GM21619 (cell line): Measurements from ENCODE around the gene ZNF792.
A peak's percentile ranks its signal among the peaks of the same experiment; 100 is the strongest.
"Not testable (repeated sequence)": the region's sequence is repeated elsewhere in the genome, so short reads cannot be mapped to it uniquely, and the experiment has no call there.

Experiments
- ATAC-seq: cut with Tn5 transposase; IDR thresholded peaks from one replicate; pipeline ENCODE4 v1.9.1; 2021; ENCODE audit not compliant: unreplicated experiment

ZNF792 gene

DNA sequence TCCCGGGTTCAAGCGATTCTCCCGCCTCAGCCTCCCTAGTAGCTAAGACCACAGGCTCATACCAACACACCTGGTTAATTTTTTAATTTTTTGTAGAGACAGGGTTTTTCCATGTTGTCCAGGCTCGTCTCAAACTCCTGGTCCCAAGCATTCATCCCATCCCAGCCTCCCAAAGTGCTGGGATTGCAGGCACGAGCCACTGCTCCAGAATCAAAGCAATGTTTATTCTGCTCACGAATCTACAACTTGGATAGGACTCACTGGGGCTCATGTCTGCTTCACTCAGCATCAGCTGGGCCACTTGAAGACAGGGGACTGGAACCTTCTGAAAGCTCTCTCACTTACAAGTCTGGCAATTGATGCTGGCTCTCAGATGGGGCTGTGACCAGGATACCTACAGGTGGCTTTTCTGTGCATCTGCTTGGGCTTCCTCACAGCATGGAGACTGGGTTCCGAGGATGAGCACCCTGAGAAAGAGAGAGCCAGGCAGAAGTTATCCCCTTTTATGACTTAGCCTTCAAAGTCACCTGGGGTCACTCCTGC, 8.2 kb upstream of the ZNF792 start:
- no peak for ATAC-seq

DNA sequence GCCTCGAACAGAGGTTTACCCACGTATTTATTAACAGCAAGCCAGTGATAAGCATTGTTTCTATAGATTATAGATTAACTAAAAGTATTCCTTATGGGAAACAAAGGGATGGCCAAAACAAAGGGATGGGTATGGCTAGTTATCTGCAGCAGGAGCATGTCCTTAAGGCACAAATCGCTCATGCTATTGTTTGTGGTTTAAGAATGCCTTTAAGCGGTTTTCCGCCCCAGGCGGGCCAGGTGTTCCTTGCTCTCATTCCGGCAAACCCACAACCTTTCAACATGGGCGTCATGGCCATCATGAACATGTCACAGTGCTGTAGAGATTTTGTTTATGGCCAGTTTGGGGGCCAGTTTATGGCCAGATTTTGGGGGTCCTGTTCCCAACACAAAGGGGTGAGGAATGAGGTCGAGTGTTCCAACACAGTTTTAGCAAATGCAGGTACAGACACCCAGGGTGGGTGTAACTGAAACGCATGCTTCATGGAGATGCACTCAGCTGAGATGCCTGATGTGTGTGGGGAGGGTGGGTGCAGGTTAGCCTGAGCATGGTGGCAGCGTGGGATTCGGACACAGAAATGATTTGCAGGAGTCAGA, 6.3 kb upstream of the ZNF792 start:
- not testable (repeated sequence) for ATAC-seq

DNA sequence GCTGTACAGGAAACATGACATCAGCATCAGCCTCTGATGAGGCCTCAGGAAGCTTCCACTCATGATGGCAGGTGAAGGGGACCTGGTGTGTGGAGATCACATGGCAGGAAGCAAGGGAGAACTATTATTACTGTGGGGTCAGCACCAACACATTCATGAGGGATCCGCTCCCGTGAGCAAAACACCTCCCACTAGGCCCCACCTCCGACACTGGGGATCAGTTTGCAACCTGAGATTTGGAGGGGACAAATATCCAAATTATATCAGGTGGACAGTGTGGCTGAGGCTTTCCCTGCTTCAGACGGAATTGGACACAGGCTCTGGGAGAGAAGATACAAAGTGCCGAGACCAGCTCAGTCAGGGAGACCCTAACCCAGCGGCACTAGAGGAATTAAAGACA, 5.7 kb upstream of the ZNF792 start:
- no peak for ATAC-seq

DNA sequence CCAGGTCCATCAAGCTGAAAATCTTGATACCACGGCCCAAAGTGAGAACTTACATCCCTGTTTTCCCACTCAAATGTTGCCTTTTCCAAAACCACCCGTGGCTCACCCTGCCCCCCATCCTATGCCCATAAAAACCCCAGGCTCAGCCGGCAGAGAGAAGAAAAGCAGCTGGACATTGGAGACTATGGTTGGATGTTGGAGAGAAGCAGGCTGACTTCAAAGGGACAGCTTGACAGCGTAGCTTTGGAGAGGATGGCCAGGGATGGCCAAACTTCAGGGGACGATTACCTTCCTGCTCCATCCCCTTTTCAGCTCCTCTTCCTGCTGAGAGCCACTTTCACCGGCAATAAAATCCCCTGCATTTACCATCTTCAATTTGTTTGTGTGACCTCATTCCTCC, 3.5 kb upstream of the ZNF792 start:
- no peak for ATAC-seq

DNA sequence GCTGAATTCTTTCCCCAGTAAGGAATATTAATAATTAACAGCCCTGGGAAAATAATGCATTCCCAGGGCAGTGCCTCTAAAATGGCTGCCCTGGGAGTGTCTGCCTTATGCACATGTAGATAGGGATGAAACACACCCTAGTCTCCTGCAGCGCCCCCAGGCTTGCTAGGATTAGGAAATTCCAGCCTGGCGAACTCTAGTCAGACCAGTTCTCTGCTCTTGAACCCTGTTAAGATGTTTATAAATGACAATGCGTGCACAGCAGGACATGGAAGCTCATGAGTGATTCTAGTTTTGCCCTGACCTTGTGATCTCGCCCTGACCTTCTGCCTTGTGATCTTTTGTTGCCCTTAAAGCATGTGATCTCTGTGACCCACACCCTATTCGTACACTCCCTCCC, 1.5 kb upstream of the ZNF792 start:
- ATAC-seq = not testable (repeated sequence)

DNA sequence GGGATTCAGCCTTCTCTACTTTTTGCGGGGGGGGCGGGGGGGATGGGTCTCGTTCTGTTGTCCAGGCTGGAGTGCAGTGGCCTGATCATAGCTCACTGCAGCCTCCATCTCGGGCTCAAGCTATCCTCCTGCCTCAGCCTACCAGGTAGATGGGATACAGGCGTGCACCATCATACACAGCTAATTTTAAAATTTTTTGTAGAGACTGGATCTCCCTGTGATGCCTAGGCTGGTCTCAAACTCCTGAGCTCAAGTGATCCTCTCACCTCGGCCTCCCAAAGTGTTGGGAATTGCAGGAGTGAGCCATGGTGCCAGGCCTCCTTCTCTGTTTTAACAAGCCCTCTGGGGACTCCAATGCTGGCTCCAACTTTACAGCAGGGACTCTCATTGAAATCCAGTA, 569 bp upstream of the ZNF792 start:
- ATAC-seq = no peak

DNA sequence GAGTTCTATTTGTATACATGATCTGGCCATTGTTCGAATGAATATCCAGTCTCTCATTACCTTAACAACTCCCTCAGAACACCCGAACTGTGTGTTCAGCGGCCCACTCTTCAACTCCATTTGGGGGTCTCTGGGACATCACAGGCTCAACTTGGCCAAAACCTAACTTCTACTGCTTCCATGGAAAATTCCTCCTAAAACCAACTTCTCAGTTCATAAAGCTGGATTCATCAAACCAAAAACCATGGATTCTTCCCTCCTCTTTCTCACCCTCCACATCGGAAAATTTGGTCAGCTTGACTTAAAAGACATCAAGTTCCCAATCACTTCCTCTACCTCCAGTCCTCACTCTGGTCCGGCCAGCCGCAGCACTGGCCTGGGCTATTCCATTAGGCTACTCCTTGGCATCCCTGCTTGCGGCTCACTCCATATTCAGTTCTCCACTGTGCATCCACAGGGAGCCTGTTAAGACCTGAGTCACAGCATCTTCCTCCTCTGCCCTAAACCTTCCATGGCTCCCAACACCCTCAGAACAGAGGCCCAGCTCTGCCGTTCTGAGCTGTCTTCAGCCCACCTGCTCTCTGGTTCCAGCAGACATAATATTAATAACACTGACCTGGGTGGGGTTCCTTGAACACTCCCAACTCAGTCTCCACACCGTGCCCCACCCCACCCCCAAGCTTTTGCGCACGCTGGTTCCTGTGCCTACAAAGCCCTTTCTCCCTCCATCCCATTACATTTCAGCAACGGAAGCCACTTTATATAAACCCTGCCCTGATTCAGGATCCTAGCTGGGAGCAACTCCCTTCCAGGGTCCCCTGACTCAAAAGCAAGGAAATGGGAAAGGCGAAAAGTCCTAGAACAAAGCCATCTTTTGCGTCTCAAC, 1.1 kb downstream of the ZNF792 start:
- ATAC-seq = no peak

DNA sequence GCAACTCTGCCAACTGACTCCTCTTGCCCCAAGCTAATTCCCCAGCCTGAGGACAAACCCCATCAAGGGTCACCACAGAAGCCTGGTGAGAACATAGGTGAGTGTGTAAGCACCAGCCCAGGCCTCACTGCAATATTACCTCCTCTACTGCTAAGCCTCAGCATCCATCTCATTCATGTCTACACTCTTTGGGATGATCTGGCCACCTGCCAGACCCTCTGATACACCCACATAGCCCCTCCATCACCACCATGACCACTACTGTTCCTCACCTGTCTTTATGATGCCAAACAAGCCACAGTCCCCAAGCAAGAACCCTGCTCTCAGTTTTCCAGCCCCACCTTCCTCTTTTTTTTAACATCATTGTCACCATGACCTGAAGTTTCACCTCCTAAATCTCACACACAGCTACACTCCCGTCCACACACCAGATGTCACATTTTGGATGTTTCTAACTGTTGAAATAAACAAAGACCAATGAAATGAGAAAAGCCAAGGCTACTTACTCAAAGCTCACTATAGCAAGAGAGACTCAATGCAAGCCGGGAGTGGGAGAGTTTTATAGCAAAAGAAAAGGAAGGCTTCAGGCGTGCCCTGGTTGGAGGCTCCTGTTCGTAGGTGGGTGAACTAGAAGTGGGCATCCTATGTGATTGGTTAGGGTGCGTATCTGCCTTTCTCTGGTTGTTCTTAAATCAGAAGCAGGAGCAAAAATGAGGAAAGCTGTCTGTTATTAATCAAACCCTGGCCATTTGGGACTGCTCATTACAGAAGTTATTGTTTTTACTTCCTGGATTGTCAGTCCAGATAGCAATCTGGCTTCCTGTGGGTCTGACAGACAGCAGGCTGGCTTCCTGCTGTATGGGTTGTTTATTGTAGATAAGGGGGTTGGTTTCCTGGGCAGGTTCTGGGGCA, 2.0 kb downstream of the ZNF792 start:
- ATAC-seq = no peak

DNA sequence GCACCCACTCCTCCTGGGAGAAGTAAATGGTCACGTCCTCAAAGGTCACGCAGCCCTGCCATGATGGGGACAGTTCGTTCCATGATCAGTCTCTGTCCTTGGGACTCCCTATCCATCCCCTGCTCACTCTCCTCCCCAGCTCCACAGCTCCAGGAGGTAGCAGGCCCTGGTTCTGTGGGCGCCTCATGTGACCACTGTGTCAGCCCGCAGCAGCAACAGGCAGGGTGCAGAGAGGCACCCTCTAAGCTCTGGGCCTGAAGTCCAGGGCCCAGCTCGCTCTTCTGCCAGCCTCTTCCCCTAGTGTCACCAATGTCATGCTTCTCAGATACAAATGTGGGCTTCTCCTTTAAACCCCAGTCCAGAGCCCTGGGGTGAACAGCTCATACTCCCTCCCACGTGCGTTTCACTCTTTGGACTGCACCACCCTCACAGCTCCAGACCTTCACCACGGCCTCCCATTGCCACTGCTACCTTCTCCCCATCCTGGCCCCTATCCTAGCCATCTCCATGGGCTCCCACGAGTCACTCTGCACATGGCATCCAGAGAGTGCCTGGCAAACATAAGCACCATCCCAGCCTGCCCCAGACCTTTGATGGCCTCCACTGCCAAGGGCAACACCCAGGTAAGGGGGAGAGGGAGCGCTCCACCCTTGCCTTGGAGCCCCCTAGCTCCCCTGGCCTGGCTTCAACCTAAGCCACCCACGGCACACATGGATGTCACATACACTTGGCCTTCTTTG, 2.9 kb downstream of the ZNF792 start:
- ATAC-seq = no peak

DNA sequence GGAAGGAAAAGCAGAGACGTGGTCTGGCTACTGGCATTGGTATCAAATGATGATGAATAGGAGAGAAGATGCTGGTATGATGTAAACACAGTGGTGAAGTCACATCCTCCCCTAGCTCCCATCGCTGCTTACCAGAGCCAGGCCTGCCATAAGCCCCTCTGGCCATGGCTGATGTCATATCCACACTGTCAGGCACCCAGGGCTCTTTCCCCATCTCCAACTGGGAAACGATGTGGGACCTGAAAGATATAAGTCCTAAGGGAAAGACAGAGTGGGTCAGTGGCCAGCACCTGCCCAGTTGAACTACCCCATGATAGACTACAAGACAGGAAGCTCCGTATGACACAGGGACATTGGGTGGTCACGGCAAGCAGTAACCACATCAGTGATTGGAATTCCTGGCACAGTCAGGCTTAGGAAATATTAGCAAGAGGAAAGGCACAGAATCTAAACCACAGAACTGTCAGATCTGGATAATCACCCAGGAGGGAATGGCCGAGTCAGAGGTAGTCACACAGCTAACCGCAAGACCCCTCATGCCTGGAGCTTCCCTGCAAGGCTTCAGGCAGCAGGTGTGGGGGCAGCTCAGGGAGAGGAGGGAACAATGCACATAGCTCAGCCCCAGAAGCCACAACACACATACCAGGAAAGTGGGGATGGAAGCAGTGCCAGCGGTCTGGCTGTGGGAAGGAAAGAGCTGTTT, 3.8 kb downstream of the ZNF792 start:
- no peak for ATAC-seq

DNA sequence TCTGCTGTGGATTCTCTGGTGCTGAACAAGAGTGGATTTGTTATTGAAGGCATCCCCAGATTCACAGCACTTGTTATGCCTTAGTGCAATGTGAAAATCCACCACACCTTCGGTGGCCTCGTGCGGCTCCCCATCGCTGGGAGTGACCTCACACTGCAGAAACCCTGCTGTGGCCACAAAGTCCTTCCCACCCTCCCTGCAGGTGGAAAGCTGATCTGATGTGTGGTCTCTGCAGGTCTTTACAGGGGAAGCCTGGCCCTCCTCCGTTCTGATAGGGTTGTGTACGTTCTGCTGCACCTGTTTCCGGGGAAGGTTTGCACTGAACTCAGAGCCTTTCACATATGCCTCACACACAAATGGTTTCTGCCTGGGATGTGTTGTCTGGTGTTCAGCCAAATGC, 5.0 kb downstream of the ZNF792 start:
- ATAC-seq = no peak

DNA sequence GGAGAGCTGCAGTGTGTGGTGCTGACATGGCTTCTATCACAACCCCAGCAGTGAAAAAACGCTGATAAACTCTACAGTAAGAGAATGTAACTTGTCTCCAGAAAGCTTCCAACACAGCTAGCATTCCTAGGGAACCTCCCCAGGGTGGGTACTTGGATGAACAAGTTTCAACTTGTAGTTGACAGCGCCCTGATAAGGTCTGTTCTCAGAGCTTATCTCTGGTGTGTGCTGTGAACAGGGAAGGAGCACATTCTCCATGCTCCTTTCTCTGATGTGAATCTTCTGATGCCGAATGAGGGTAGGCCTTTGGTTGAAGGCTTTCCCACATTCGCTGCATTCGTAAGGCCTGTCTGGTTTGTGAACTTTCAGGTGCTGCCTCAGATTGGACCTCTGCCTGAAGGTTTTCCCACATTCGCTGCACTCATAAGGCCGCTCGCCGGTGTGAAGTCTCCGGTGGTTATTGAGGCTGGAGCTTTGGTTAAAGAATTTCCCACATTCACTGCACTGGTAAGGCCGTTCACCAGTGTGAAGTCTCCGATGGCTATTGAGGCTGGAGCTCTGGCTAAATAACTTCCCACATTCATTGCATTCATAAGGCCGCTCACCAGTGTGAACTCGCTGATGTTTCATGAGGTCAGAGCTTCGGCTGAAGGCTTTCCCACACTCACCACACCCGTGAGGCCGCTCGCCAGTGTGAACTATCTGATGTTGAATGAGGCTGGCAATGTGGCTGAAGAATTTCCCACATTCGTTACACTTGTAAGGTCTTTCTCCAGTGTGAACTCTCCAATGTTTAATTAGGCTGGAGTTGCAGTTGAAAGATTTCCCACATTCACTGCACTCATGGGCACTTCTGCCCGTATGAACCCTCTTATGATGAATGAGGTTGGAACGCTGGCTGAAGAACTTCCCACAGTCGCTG, 5.9 kb downstream of the ZNF792 start:
- ATAC-seq = no peak

DNA sequence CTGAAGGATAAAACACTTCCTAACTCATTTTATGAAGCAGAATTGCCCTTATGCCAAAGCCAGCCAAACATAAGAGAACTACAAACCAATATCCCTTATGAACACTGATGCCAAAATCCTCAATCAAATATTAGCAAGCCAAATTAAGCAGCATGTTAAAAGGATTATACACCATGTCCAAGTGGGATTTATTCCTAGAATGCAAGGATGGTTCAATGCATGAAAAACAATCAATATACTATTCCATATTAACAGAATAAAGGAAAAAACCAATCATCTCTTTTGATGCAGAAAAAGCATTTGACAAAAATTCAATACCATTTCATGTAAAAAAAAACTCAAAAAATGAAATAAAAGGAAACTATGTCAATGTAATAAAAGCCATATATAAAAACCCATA, 10.9 kb downstream of the ZNF792 start:
- ATAC-seq = no peak

DNA sequence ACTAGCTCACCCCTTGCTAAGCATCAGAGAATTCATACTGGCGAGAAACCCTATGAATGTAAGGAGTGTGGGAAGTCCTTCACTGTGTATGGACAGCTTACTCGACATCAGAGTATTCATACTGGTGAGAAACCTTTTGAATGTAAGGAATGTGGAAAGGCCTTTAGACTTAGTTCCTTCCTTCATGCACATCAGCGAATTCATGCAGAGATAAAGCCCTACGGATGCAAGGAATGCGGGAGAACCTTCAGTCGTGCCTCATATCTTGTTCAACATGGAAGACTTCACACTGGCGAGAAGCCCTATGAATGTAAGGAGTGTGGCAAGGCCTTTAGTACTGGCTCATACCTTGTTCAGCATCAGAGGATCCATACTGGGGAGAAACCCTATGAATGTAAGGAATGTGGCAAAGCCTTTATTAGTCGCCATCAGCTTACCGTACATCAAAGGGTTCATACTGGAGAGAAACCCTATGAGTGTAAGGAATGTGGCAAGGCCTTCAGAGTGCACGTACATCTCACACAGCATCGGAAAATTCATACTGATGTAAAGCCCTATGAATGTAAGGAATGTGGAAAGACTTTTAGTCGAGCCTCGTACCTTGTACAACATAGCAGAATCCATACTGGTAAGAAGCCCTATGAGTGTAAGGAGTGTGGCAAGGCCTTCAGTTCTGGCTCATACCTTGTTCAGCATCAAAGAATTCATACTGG, 20.0 kb downstream of the ZNF792 start:
- no peak for ATAC-seq

DNA sequence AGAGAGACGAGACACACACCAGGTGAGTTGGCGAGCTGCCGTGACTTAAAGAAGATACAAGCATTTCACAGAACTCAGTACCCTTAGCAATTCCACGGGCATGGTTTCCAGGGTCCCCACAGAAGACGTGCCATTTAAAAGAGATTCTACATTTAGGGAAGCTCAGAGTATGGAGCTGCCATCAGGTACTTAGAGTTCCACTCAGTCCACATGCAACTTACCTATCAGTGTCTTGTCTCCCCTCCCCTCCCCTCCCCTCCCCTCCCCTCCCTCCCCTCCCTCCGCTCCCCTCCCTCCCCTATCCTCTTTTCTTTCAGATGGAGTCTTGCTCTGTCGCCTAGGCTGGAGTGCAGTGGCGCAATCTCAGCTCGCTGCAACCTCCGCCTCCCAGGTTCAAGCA, 25.1 kb downstream of the ZNF792 start:
- ATAC-seq = no peak

DNA sequence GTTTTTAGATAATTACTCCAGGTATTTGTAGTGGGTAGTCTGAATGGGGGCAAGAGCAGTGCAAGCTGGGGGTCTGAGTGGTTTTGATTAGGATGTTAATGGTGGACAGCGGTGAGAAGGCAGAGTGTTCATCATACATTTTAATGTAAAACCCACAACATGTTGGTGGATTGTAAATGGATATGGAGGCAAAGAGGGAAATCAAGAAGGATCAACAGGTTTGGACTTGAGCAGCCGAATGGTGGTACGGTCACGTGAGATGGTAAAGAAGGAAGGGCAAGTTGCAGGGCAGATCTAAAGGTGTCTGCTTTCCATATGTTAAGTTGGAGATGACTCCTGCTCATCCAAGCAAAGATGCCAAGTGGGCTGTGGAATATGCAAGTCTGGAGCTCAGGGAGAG, 27.8 kb downstream of the ZNF792 start:
- ATAC-seq = no peak

DNA sequence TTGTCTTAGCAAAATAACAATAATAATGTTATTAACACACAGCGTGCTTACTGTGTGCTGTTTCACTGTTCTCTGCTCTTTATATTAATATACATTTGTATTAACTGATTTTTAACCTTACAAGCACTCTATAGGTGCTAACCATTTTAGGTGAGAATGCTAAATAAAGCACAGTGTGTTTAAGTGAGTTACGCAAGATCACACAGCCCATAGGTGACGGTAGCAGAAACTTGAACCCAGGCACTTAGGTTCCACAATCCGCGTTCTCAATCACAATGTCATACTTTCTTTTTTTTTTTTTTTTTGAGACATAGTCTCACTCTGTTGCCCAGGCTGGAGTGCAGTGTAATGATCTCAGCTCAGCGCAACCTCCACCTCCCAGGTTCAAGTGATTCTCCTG, 31.5 kb downstream of the ZNF792 start:
- no peak for ATAC-seq

DNA sequence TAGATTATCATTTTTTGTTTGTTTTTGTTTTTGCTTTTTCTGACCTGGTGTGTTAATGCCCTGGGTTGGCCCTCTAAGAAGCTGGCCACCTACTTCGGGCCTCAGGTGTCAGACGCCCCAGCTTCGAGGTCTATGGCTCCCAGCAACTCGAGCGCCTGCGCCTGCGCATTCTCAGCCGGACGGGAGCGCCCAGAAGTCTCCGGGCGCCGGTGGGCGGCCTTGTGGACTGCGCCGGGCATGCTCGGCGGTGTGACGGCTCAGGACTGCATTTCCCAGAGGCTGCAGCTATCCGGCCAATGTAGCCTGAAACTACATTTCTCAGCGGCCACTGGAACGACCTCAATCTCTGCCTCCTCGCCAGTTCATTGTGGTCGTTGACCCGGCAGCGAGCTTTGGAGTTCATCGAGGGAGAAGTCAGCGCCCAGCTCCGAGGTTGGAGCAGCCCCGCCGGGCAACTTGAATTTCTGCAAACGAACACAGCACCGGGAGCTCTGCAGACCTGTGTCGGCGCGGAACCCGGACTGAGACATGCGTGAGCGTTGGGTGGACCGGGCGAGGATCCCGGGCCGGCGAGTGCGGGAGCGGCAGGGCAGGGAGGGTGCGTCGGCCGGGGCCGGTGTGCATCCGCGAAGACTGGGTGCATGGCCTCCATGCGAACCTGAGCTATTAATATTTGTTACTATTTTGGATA, 37.2 kb downstream of the ZNF792 start, which contains the start of gene ZNF30:
TSS of gene ZNF30 (plus strand) at position 219 of the 691 bp plus-strand sequence. CDS start 3,045 bp downstream, outside the sequence.
- peak; percentile 94 for ATAC-seq
